Cerebellar nuclear complex (tissue), 1 donor: ENCODE measurements around the gene MDFIC.

Experiments
- DNase-seq, 2 experiments: peaks; one replicate each; lab custom pipeline; 2025; lab: John Stamatoyannopoulos, UW

MDFIC gene

GRCh38 chr7:115038158-115038557 is 116.3 kb downstream of the MDFIC start:
- no peak for DNase-seq

DNA sequence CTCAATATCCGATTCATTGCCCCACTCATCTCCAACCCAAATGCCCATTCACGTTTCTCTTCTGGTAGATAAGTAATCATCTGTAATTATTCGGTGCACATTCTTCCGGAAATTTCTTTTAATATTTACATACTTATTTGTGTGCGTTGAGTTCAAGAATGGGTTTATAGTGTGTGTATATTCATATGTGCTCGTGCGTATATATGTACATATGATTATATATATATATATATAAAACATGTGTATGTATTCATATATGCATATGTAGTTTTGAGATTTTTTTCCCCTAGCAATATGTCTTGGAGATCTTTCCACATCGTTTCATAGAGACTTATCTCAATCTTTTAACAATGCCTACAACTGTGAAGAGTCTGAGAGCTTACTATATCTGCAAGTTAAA is 118.2 kb downstream of the MDFIC start:
- no peak for DNase-seq

GRCh38 chr7:115040495-115040894 is 118.6 kb downstream of the MDFIC start:
- DNase-seq, result no peak

GRCh38 chr7:115042596-115042995 is 120.7 kb downstream of the MDFIC start:
- no peak for DNase-seq

DNA sequence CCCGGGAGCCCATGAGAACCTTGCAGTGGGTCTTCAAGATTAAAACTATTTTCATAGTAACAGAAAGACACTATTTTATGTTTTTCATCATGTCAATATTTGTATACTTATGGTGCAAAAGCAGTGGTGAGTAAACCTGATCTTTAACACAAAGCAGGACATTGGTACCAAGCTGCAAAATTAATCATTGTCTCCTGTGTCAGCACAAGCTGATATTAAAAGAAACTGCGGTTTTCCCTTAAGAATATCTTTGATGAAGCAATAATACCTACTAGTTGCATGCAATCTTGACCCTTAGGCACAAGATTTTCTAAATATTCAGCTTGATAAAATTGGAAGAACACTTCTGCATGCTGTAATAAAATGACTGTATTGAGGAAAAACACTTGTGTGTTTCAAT is 121.7 kb downstream of the MDFIC start:
- DNase-seq, result no peak

DNA sequence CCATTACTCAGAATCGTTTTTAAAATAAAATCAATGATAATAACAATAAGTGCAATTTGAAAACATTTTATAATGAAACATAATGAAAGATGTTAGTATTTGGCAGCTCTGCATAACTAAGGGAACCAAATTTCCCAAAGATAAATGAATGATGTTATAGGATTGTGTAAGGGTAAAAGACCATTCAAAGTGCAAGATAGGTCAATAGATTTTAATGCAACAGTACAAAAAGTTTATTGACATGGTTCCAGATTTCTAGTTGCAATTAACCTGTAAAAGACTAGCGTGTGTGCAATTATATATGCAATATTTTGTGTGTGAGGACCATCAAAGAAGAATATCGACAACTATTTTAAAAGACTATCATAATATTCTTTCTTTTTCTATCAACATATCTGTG is 122.3 kb downstream of the MDFIC start:
- DNase-seq, result no peak

DNA sequence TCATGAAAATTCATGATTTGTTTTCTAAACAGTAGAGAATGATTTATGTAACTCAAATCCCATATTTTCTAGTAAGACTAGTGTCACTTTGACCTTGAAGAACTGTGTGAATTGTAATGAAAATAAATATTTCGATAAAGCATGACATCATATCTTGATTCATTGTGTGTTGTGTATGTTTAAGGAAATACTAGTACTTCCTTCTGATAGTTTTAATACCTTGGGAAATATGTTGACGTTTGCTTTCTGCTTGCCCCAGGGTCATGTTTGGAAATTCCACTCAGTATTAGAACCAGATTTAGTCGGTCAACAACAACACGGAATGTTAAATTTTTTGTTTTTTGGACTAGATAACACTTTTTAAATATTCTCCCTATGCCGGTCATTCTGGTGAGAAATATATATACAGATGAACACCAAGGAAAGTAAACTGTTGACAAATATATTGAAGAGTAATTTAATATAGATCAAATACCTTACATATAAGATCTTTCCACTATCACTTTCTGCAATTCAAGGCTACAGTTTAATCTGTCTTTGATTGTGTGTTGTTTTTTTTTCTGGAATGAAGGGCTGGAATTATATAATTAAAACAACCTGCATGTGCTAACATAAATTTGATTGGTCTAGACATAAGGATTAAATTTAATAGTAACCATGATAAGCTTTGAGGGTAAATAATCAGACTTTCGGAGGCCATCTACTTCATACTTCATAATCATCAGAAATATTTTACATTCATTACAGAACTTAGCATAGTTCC is 126.2 kb downstream of the MDFIC start:
- no peak for DNase-seq

- no peak for DNase-seq
These were observed 130.8 kb downstream of the MDFIC start for GRCh38 chr7:115052706-115053105.

DNA sequence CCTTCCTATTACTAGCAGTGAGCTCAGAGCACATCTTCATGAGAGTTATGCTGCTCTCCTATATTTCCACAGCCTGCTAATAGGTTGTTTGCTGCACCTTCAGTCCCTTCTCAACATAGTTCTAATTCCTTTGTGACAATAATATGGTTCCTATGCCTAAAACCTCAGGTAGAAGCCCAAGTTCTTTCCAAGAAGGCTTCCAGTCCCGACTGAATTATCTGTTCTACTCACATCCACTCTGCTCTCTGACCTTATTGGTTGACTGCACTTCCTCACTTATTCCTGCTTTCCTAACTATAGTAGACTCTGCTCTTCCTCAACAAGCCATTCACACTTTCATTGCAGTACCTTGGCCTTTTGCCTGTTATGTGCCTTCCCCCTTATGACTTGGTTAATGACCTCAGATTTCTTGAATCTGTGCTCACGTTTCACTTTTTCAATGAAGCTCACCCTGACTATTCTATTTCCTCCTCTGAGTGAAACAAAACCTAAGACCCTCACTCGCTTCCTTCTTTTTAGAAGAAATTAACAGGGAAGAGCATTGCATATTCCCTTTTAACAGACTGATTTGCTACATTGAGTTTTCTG is 132.7 kb downstream of the MDFIC start:
- no peak for DNase-seq

DNA sequence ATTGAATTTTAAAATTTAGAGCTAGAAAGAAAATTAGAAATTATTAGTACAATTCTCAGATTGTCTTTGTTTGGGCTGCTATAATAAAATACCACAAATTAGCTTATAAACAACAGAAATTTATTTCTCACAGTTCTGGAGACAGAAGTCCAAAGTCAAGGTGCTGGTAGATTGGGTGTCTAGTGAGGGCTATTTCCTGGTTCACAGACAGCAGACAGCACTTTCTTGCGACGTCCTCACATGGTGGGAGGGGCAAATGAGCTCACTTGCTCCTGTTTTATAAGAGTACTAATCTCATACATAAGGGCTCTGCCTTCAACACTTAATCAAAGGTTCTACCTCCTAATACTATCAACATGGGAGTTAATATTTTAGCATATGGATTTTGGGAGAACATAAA is 134.1 kb downstream of the MDFIC start:
- DNase-seq, result no peak

DNA sequence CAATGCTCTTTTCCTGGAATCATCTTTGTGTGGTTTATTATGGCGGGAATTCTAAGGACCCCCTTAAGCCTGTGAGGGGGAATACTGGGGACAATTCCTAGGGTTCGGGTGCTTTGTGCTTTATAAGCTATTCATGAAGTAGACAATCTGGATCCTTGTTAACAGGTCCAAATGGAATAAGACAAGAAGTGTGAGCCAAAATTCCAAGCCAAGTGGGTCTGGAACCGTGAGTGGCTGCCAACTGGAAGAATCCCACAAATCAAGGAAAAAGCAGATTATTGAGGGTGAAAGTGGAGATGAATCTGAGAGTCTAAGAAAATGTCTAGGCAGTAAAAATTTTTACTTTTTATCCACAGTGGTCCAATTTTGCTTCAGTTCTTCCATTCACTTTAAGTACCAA is 136.8 kb downstream of the MDFIC start:
- DNase-seq, result no peak

DNA sequence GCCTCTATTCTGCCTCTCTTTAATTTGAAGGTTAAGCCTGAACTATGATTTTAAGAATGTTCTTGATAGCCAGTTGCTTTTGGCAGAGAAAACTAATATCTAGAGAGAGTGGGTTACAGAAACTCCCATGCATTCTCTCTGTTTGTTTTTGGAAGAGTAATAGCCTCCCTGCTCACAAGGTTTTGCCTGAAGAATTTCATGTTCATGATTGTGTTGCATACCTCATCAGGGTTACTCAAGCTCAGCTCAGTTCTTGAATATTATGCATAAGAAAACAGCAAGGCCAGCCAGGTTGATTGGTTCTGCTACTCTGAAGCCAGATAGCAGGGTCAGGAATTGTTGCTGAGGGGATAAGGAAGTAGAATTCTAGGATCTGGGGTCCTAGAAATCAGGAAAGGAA is 137.4 kb downstream of the MDFIC start:
- DNase-seq, result no peak

DNA sequence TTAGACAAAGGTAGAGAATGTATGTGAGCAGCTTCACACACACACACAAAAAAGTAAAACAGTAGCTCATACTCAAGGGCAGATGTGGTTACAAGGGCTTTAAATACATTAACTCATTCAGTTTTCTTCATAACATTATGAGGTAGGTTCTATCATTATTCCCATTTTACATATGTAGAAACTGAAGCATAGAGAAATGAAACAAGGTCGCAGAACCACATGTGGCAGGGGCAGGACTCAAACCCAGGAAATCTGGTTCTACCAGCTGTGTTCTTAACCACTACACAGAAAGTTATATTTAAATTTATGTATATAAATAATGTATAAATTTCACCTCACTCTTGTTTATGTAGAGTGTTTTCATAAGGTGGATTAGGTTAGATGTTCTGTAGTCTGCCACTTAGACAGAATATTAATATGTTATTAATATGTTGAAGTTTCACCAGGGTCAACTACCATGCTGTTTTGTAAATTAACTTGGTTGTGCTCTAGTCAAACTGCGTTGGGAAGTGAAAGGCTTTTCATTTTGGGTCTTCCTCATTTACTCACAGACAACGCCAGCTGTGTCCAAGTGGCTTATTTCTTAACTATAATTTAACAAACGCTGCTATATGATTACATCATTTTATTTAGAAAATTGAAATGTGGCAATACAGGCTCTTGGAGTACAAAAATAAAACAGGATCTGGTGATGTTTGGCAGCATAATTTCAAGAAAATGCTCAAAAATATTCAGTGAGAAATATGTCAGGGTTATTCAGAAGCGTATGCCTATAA is 138.4 kb downstream of the MDFIC start:
- no peak for DNase-seq

DNA sequence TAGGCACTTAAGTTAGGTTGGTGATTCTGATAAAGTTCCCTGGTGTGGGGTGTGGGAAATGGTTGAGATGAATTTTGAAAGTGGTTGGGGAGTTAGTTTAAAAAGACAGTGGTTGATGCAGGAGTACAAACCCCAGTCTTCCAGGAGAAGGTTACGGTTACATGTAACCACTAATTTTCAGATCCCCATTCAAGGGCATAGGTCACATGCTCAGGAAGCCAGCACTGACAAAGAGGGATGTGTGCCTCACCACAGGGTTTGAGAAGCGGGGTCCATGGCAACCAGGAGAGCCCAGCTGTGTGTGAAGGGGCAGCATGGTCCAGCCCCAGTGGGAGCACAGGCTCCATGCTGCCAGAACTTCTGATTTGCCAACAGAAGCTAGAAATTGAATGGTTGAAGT is 144.2 kb downstream of the MDFIC start:
- no peak for DNase-seq

GRCh38 chr7:115066634-115067033 is 144.7 kb downstream of the MDFIC start:
- DNase-seq, result no peak

DNA sequence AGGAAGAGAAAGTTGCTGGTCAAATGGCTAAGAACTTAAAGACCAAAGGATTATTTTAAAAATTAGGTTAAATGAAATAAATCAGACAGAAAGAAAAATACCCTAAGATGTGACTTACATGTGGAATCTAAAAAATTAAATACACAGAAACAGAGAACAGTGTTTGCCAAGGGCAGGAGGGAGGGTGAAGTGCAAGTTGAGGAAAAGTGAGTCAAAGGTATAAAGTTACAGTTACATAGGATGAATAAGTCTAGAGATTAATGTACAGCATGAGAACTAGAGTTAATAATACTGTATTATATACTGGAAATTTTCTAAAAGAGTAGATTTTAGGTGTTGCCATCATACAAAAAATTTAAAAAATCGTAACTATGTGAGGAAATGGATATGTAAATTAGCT is 146.3 kb downstream of the MDFIC start:
- DNase-seq, result no peak
